ENCODE results near the gene OR6X1.

The OR6X1 gene

DNA sequence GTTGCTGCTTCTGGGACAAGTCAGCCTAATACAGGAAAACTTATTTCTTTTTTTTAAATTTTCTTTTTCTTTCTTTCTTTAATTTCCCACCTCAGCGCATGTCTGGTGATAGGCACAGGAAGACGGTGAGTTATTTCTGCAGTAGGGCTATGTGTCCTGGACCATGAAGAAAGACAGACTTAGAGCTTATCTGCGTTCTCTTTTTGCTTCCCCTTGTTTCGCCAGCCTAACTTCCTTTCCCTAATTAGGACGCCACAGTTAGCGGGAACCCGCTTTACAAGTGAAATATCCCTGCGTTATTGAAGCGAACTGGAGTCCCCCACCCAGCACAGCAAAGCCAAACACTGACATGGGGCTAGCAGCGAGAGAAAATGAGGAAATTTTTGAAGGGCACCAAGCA, 43.2 kb upstream of the OR6X1 start:
- in situ Hi-C loops (cut with MboI; ENCODE audit: low pct_unique_long_range_greater_than_20kb, low sequenced_read_pairs, unreplicated experiment), result no loop called here
- DNase-seq (ENCODE audit: low spot score), result no peak
- TF ChIP-seq CTCF (IDR thresholded peaks at IDR 0.05; ENCODE audit: extremely low read depth, insufficient read depth, missing control alignments), result no peak

GRCh38 chr11:123797114-123797513, 42.8 kb upstream of the OR6X1 start:
- in situ Hi-C loops (cut with MboI; ENCODE audit: low pct_unique_long_range_greater_than_20kb, low sequenced_read_pairs, unreplicated experiment), result no loop called here
- no peak for DNase-seq (ENCODE audit: low spot score)
- TF ChIP-seq CTCF (IDR thresholded peaks at IDR 0.05; ENCODE audit: extremely low read depth, insufficient read depth, missing control alignments), result no peak

DNA sequence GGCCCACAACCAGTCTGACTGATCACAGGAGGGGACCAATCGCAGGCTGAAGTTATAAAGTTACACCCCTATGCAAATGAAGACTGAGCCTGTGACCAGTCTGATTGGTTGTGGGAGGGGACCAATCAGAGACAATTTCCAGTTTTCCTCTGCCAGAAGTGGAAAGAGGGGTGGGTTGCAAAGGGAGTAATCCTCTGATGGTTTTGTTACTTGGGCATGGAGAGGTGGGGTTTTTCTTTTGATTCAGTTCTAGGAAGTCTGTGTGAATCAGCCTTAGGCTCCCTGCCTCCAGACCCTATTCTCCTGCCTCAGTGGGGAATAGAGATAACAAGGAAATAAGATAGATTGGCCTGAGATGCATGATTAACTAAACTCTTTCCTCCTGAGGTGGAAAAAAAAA, 41.9 kb upstream of the OR6X1 start:
- no peak for DNase-seq (ENCODE audit: low spot score)
- in situ Hi-C loops (cut with MboI; ENCODE audit: low pct_unique_long_range_greater_than_20kb, low sequenced_read_pairs, unreplicated experiment), result no loop called here

DNA sequence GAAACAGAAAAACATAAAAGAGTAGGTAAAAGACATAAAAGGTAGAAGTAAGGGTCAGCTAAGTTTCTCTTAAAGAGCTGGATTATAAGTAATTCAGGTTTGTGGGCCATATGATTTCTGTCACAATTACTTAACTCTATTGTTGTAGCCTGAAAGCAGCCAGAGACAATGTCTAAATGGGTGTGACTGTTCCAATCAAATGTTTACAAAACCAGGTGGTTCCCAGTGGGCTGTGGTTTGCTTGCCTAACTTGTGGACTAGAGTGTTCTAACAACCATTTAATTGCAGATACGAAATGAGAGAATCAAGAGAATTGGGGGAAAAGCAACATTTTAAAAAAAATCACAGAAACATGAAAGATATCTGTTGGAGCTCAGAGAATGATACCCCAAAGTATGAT, 29.2 kb upstream of the OR6X1 start:
- no peak for TF ChIP-seq CTCF (IDR thresholded peaks at IDR 0.05; ENCODE audit: extremely low read depth, insufficient read depth, missing control alignments)
- DNase-seq (ENCODE audit: low spot score), result no peak
- in situ Hi-C loops (cut with MboI; ENCODE audit: low pct_unique_long_range_greater_than_20kb, low sequenced_read_pairs, unreplicated experiment), result no loop called here

More for the DNA sequence above, 41.9 kb upstream of the OR6X1 start:
- no peak for TF ChIP-seq CTCF (IDR thresholded peaks at IDR 0.05; ENCODE audit: extremely low read depth, insufficient read depth, missing control alignments)

- TF ChIP-seq CTCF (IDR thresholded peaks at IDR 0.05; ENCODE audit: extremely low read depth, insufficient read depth, missing control alignments), result no peak
- in situ Hi-C loops (cut with MboI; ENCODE audit: low pct_unique_long_range_greater_than_20kb, low sequenced_read_pairs, unreplicated experiment), result no loop called here
- no peak for DNase-seq (ENCODE audit: low spot score)
Observed at GRCh38 chr11:123778511-123778910, 24.2 kb upstream of the OR6X1 start.

- no peak for DNase-seq (ENCODE audit: low spot score)
- TF ChIP-seq CTCF (IDR thresholded peaks at IDR 0.05; ENCODE audit: extremely low read depth, insufficient read depth, missing control alignments), result no peak
- in situ Hi-C loops (cut with MboI; ENCODE audit: low pct_unique_long_range_greater_than_20kb, low sequenced_read_pairs, unreplicated experiment), result no loop called here
Observed at GRCh38 chr11:123775715-123776549, 21.6 kb upstream of the OR6X1 start.

Data from GM13977 (cell line).